ENCODE measurements around the gene IFT81.

- no peak for TF ChIP-seq POLR2A (IDR thresholded peaks at IDR 0.05; ENCODE audit: low read depth, low read length)
- TF ChIP-seq POLR2AphosphoS5 (IDR thresholded peaks at IDR 0.05; ENCODE audit: low read depth, low read length), result no peak
- no peak for TF ChIP-seq TAF1 (IDR thresholded peaks at IDR 0.05; ENCODE audit: borderline replicate concordance, low read depth, low read length)
Observed at GRCh38 chr12:110165540-110166159, 41.5 kb downstream of the IFT81 start.

Data from GM12892 (cell line).